Activated naive CD8-positive, alpha-beta T cell treated with anti-CD3 and anti-CD28 coated beads, Interleukin-2, amount 10 ng/mL, durations not matched to agents 7 days and 5 days (primary cell): ENCODE results near the gene KLHL29. TPM values are rescaled to one million over a fixed set of nuclear protein-coding genes. Genes with fewer than 3 reads are reported as not detected.

Experiments
- ATAC-seq: fragments of 150-1000 bp; cut with Tn5 transposase; one replicate; pipeline ENCODE4 v1.10.0; 2021; ENCODE audit warnings: low read depth, moderate library complexity
- POLR2A ChIA-PET: fragments of 350-600 bp; sonication (Branson Sonifier 250); formaldehyde crosslinking; loops from one replicate; lab custom pipeline; 2021; ENCODE audit warnings: antibody characterized with exemption; lab: Charles Lee
- DNase-seq: peaks from one replicate; pipeline ENCODE4 v3.0.0; 2021
- H3K27ac Mint-ChIP-seq: one replicate; pipeline ENCODE4 v1.8.0; 2022; ENCODE audit warnings: mild to moderate bottlenecking, mixed read lengths
- H3K27me3 Mint-ChIP-seq: one replicate; pipeline ENCODE4 v1.8.0; 2022; ENCODE audit warnings: mild to moderate bottlenecking, moderate library complexity, mixed read lengths
- H3K36me3 Mint-ChIP-seq: one replicate; pipeline ENCODE4 v1.8.0; 2021; ENCODE audit warnings: mild to moderate bottlenecking, mixed read lengths
- H3K4me1 Mint-ChIP-seq: one replicate; pipeline ENCODE4 v1.8.0; 2021; ENCODE audit warnings: mixed read lengths
- H3K4me3 Mint-ChIP-seq: one replicate; pipeline ENCODE4 v1.8.0; 2022; ENCODE audit warnings: mild to moderate bottlenecking, moderate library complexity, mixed read lengths
- H3K9me3 Mint-ChIP-seq: one replicate; pipeline ENCODE4 v1.8.0; 2021; ENCODE audit warnings: mixed read lengths
- total RNA-seq, 2 experiments: library from RNA; stranded (reverse); gene quantifications; one replicate each; pipeline ENCODE4 v1.2.3, GENCODE V29; 2021

The KLHL29 gene
- total RNA-seq, 2 experiments from 2014 or later, result 1.6 to 1.7 TPM

DNA sequence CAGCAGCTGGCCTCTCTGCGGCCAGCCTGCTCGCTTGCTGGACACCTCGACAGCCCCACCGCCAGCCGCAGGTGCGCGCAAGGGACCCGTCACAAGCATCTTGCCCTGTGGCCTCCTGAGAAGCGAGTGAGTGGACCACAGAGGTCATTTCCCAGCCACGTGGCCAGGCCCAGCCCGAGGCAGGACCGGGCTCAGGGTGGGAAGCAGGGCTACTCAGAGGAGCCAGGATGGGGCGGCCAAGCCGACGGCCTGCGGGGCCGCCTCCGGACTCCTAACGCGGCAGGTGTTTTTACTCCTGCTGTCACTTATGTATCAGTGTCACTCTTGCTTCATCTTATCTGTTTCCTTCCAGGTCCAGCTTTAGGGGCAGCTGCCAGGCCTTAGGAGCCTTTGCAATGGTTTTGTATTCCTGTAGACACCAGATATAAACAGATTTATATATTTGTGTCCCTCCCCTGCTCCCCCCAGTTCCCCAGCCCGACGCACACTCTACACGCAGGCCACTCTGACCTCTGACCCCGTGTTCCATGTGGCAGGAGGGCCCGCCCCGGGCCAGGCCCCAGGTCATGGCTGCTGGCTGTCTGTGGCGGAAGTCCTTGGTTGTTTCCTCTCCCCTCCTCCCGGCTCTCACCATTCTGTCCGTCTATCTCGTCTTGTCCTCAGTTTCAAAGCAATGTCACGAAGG is 305.6 kb downstream of the KLHL29 start:
- no peak for DNase-seq
- H3K27me3 Mint-ChIP-seq, result no peaks in the 10 kb centered on the region
- no peak overlapping the region for H3K4me3 Mint-ChIP-seq
- POLR2A ChIA-PET, result no interaction called here
- ATAC-seq, result no peak
- peaks cover 11% of the 10 kb centered on the region for H3K4me1 Mint-ChIP-seq
- no peak overlapping the region for H3K27ac Mint-ChIP-seq
- no peaks in the 10 kb centered on the region for H3K9me3 Mint-ChIP-seq
- no peaks in the 10 kb centered on the region for H3K36me3 Mint-ChIP-seq

DNA sequence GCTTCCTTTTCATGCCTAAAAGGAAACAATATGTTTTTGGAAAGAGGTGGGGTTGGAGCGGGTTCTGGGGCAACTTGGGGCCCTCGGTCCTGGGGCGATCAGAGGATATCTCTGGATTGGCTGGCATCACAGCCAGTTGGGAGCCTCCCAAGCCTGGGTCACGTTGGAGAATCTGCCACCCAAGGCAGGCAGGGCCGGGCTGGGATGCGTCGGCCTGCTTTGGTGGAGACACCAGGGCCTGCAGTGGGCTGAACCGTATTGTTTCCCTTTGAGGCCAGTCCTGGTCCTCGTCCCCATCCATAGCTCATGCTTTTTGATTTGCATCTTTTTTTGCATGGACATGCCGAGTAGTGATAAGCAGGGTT is 306.1 kb downstream of the KLHL29 start:
- H3K4me1 Mint-ChIP-seq, result peaks cover 11% of the 10 kb centered on the region
- H3K9me3 Mint-ChIP-seq, result no peaks in the 10 kb centered on the region
- POLR2A ChIA-PET, result no interaction called here
- ATAC-seq (no peak), DNase-seq (no peak)
- H3K27ac Mint-ChIP-seq, result no peak overlapping the region
- no peaks in the 10 kb centered on the region for H3K27me3 Mint-ChIP-seq
- H3K4me3 Mint-ChIP-seq, result no peak overlapping the region
- H3K36me3 Mint-ChIP-seq, result no peaks in the 10 kb centered on the region

DNA sequence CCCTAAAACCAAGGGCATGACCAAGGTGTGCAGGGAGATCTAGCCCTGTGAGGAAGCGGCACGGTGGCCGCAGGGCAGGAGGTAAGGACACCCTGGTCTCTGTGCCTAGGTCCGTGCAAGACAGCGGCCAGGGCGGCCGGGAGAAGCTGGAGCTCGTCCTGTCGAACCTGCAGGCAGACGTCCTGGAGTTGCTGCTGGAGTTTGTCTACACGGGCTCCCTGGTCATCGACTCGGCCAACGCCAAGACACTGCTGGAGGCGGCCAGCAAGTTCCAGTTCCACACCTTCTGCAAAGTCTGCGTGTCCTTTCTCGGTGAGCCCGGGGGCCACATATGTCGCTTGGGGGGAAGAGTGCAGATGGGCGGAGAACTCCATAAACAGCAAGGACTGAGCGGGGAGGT is 306.6 kb downstream of the KLHL29 start:
- Mint-ChIP-seq H3K4me3 (no peak overlapping the region), H3K9me3 (no peaks in the 10 kb centered on the region), H3K4me1 (peaks cover 7% of the 10 kb centered on the region), H3K27ac (no peak overlapping the region), H3K27me3 (no peaks in the 10 kb centered on the region), H3K36me3 (no peaks in the 10 kb centered on the region)
- POLR2A ChIA-PET, result no interaction called here
- ATAC-seq (no peak), DNase-seq (no peak)

DNA sequence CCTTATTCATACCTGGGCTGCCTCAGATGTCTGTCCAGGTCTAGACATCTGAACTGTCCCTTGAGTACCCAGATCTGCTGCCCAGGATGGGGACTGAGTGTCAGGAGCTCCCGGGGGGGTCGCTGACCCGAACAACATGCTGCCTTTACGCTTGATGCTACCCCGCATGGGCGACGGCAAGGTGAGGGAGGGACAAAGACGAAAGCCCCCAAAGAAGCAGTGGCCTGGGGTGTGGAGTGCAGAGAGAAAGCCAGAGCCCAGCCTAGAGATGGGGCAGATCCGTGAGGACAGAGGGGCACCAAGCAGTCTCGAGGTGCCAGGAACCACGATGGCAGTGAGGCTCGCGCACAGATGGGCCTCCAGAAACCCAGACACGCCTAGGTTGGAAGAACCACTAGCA is 307.3 kb downstream of the KLHL29 start:
- Mint-ChIP-seq H3K36me3 (no peaks in the 10 kb centered on the region), H3K4me3 (no peak overlapping the region), H3K4me1 (peaks cover under 1% of the 10 kb centered on the region), H3K27ac (no peak overlapping the region), H3K9me3 (no peaks in the 10 kb centered on the region), H3K27me3 (no peaks in the 10 kb centered on the region)
- POLR2A ChIA-PET, result no interaction called here
- ATAC-seq (no peak), DNase-seq (no peak)

DNA sequence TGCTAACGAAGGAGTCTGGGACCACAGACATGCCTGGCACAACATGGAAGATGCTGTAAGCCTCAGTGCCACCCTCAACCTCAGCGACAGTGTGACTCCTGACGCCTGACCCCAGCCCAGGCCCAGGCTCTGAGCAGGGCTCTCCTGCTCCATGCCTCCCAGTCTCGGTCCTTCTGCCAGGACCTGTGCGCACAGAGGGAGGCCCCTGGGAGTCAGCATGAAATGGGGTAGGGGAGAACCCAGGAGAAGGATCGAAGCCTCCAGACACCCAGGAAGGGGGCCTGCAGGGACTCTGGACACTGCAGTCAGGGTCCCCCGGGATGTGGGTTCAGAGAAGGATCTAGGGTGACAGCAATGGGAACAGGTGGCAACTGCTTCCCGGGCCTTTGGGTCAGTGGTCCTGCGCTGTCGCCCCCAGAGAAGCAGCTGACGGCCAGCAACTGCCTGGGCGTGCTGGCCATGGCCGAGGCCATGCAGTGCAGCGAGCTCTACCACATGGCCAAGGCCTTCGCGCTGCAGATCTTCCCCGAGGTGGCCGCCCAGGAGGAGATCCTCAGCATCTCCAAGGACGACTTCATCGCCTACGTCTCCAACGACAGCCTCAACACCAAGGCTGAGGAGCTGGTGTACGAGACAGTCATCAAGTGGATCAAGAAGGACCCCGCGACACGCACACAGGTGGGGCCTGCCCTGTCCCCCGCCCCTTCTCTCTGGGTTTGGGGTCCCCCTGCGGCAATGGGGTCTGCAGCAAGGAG is 308.0 kb downstream of the KLHL29 start:
- Mint-ChIP-seq H3K4me3 (no peak overlapping the region), H3K27ac (no peak overlapping the region)
- no peak for ATAC-seq

DNA sequence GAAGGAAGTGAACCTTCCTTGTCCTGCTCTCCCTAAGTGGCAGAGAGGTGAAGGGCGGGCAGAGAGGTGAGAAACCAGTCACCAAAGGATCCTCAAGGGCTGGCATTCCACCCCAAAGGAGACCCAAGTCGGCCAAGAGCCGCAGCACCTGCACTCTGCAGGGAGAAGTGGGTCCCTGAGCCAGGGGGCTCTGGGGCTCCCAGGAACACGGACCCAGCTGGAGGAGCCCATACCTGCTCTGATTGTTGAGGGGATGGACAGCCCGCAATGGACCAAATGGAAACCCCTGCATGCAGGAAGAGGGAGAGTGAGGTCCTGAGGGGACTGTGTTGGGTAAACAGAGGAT is 308.6 kb downstream of the KLHL29 start:
- H3K27ac Mint-ChIP-seq, result no peak overlapping the region
- H3K9me3 Mint-ChIP-seq, result no peaks in the 10 kb centered on the region
- POLR2A ChIA-PET, result no interaction called here
- no peaks in the 10 kb centered on the region for H3K36me3 Mint-ChIP-seq
- ATAC-seq (no peak), DNase-seq (no peak)
- no peaks in the 10 kb centered on the region for H3K27me3 Mint-ChIP-seq
- no peaks in the 10 kb centered on the region for H3K4me1 Mint-ChIP-seq
- no peak overlapping the region for H3K4me3 Mint-ChIP-seq

More for the DNA sequence above, 308.0 kb downstream of the KLHL29 start:
- no peak for DNase-seq
- no peaks in the 10 kb centered on the region for H3K9me3 Mint-ChIP-seq
- no peaks in the 10 kb centered on the region for H3K4me1 Mint-ChIP-seq
- H3K27me3 Mint-ChIP-seq, result no peaks in the 10 kb centered on the region
- POLR2A ChIA-PET, result no interaction called here
- no peaks in the 10 kb centered on the region for H3K36me3 Mint-ChIP-seq

DNA sequence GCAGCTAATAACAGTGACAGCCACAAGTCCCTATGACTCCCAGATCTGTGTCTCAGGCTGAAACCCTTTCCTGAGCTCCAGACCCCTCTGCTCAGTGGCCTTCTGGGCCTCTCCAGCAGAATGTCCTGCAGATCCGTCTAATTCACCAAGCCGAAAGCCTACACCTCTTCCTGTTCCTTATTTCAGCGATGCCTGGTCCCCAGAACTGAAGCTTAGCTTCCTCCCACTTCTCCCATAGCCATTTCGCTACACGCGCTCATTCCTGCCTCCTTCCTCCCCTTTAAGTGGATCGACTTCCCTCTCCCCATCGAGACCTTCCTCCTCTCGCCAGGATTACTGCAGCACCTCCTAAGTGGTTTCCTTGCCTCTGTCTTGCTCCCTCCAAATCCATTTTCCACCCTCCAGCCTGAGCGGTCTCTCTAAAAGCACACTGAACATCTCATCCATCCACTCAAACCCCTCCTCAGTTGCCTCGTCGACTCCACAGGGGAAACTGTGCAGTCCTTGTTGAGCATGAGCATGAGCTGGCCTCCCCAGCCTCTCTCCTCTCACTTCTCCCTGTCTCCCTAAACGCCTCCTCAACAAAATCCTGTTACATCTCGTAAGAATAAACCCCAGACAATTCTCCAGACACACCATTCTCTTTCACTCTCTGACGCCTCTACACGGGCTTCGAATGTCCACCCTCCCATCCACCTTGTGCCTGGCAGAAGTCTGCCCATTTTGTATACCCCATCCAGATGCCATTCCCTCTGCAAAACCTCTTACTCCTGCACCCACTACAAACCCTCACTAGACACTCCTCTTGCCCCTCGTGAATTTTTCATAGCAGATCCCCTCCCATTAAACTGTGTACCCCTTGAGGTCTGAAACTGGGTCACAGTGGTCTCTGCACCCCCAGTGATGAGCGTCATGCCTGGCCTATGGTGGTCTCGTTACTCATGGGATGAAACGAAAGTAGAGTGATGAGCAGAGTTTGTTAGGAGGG is 309.4 kb downstream of the KLHL29 start:
- H3K36me3 Mint-ChIP-seq, result no peaks in the 10 kb centered on the region
- POLR2A ChIA-PET, result no interaction called here
- H3K4me3 Mint-ChIP-seq, result no peak overlapping the region
- no peaks in the 10 kb centered on the region for H3K4me1 Mint-ChIP-seq
- no peak overlapping the region for H3K27ac Mint-ChIP-seq
- no peaks in the 10 kb centered on the region for H3K27me3 Mint-ChIP-seq
- DNase-seq, result no peak
- H3K9me3 Mint-ChIP-seq, result no peaks in the 10 kb centered on the region
- ATAC-seq, result no peak

DNA sequence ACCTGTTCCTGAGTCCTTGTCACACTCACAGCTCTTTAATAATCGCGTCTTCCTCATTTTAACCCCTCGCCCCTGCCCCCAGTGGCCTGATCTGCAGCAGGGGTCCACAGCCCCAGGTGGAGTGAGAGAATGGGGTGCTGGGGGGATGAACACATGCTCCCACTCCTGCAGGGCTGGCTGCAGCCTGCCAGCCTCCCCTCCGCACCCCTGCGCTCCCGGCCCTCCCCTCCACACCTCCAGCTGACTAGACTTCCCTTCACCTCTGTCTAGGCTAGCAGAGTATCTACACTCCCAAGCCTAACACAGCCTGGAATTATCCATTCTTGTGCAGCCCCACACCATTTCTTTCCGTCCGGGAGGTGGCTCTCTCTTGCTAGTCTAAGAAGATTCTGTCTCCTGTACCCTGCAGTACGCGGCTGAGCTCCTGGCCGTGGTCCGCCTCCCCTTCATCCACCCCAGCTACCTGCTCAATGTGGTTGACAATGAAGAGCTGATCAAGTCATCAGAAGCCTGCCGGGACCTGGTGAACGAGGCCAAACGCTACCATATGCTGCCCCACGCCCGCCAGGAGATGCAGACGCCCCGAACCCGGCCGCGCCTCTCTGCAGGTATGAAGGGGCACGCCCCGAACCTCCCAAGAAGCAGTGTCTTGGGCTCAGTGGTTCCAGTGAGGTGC is 310.4 kb downstream of the KLHL29 start:
- H3K27ac Mint-ChIP-seq, result no peak overlapping the region
- no peak for ATAC-seq

DNA sequence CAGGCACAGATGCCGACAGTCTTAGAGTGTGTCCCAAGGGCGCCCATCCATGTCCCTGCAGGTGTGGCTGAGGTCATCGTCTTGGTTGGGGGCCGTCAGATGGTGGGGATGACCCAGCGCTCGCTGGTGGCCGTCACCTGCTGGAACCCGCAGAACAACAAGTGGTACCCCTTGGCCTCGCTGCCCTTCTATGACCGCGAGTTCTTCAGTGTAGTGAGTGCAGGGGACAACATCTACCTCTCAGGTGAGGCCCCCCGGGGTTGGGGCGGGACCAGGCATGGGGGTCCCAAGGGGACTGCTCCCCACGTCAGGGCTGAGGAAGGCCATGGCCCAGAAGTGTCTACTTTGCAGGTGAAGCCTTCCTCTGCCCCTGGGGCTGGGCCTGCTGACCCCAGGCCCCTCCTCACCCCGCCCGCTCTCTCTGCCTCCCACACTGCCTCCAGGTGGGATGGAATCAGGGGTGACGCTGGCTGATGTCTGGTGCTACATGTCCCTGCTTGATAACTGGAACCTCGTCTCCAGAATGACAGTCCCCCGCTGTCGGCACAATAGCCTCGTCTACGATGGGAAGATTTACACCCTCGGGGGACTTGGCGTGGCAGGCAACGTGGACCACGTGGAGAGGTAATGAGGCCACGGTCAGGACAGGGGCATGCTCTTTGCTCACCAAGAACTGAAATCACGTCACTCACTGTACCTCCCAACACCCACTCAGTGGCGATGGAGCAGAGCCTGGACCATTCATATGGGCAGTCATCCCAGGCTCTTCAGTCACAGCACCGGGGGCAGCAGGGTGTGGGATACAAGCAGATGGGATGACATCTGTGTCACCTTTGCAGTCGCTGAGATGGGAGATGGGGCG is 311.1 kb downstream of the KLHL29 start:
- ATAC-seq (no peak), DNase-seq (peak; percentile 19)
- H3K9me3 Mint-ChIP-seq, result no peaks in the 10 kb centered on the region
- no peaks in the 10 kb centered on the region for H3K27me3 Mint-ChIP-seq
- H3K4me1 Mint-ChIP-seq, result peaks cover 3% of the 10 kb centered on the region
- H3K4me3 Mint-ChIP-seq, result no peak overlapping the region
- peaks cover 4% of the 10 kb centered on the region for H3K36me3 Mint-ChIP-seq
- POLR2A ChIA-PET, result no interaction called here
- H3K27ac Mint-ChIP-seq, result no peak overlapping the region

More for the DNA sequence above, 310.4 kb downstream of the KLHL29 start:
- Mint-ChIP-seq H3K36me3 (no peaks in the 10 kb centered on the region), H3K4me1 (no peaks in the 10 kb centered on the region), H3K9me3 (no peaks in the 10 kb centered on the region), H3K27me3 (no peaks in the 10 kb centered on the region), H3K4me3 (no peak overlapping the region)
- no peak for DNase-seq
- POLR2A ChIA-PET, result no interaction called here

DNA sequence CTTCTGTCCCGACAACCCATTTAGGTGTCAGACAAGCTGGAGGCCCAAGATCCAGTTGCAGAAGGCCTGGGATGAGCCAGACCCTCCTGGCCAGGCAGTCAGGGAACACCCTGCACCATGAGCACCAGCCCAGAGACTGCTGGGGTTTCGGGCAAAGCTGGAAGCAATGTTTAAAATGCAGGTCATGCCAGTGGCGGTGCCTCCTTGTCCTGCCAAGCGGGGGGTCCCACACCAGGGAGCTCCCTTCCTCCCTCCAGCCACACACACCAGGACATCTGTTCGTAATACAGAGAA is 311.7 kb downstream of the KLHL29 start:
- POLR2A ChIA-PET, result no interaction called here
- no peak for ATAC-seq
- Mint-ChIP-seq H3K9me3 (no peaks in the 10 kb centered on the region), H3K36me3 (peaks cover 5% of the 10 kb centered on the region), H3K27me3 (no peaks in the 10 kb centered on the region), H3K27ac (no peak overlapping the region), H3K4me1 (peaks cover 3% of the 10 kb centered on the region), H3K4me3 (no peak overlapping the region)
- no peak for DNase-seq

DNA sequence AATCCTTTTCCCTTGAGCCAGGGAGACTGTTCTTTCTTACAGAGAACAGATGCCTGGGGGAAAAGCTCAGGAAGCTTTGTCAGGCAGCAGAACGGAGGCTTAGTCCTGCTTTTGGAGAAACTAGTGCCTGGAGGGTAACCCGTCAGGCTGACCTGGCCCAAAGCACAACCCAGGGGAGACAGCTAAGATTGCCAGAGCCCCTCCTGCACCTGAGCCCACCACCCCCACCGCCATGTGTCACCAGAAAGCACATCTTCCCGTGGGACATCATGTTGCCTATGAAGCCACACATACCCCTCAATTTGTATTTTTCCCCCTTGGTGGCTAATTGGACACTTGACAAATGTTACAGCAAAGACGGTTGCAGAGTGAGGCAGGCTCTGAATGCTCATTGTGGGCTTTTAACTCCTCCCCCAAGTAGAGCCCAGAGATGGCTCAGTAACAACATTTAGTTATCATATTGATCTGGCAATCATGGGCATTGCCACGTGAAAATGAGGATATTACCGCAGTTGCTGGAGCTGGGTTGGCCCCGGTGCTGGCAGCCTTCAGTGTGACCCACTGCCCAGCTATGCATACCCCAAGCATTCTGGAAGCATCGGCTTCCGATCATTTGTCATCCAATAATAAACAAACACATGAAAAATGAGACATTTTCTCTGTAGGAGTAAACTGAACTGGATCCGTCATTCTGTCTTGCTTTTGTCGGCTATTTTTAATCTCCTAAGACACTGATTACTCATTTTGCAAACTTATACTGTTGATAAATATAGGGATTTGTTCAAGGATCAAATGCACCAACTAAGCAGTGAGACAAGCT is 312.5 kb downstream of the KLHL29 start:
- ATAC-seq (no peak), DNase-seq (no peak)
- Mint-ChIP-seq H3K36me3 (peaks cover 5% of the 10 kb centered on the region), H3K27ac (no peak overlapping the region), H3K4me1 (peaks cover 3% of the 10 kb centered on the region), H3K27me3 (no peaks in the 10 kb centered on the region), H3K9me3 (no peaks in the 10 kb centered on the region), H3K4me3 (no peak overlapping the region)
- POLR2A ChIA-PET, result no interaction called here

DNA sequence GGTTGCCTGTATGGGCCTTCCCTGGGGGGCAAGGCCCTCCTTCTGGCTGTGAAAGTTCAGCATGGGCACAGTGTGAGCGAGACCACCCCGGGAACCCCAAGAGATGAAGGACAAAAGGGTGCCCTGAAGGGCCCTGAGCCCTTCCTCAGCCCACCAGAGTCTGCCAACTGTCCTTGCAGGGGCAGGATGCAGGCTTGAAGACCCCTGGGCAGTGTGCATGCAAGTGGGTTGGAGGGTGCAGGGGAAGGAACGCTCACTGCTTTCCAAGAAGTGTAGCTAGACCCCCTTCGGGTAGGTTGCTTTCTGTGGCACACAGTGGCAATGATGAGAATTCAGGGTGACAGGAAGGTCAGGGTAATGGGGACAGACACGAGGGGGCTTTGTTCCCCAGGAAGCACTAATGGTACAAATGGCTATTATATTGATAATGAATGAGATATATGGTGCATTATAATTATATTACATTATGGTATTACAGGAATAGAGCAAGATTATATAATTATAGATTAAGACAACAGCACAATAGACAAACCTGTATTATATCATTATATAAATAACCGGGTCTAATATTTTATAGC is 313.2 kb downstream of the KLHL29 start:
- ATAC-seq (no peak), DNase-seq (no peak)
- POLR2A ChIA-PET, result no interaction called here
- Mint-ChIP-seq H3K36me3 (peaks cover 5% of the 10 kb centered on the region), H3K27me3 (no peaks in the 10 kb centered on the region), H3K27ac (no peak overlapping the region), H3K4me1 (peaks cover 3% of the 10 kb centered on the region), H3K4me3 (no peak overlapping the region), H3K9me3 (no peaks in the 10 kb centered on the region)
